ENCODE measurements around the gene TBX19. TPM values are rescaled to one million over a fixed set of nuclear protein-coding genes. Genes with fewer than 3 reads are reported as not detected.

TBX19 gene
- total and polyA plus RNA-seq, 2 of the 8 experiments (the other 6 are each of a cell fraction or from before 2014, with no cell fraction given): 1.0 to 1.8 TPM

DNA sequence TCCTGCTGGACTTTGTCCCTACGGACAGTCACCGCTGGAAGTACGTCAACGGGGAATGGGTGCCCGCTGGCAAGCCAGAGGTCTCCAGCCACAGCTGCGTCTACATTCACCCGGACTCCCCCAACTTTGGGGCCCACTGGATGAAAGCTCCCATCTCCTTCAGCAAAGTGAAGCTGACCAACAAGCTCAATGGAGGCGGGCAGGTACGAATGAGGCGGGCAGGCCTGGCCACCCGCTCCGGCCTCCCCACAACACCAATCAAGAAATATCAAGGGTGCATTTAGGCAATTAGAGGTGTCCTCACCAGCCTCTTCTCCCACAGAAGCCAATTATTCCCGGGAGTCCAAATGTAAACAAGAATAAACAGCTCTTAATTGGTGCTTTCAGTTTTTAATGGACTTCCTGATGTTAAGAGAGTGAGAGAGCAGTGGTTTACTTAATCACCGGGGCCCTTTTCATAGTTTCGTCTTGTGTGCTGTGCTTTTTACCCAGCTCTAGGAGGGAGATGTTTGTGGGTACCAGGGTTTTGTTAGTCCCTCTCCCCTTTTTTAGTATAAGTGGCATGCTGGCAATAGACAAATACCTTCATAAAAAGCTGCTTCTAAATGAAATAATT is 10.7 kb downstream of the TBX19 start (continued):
- TF ChIP-seq, protein P1, sequence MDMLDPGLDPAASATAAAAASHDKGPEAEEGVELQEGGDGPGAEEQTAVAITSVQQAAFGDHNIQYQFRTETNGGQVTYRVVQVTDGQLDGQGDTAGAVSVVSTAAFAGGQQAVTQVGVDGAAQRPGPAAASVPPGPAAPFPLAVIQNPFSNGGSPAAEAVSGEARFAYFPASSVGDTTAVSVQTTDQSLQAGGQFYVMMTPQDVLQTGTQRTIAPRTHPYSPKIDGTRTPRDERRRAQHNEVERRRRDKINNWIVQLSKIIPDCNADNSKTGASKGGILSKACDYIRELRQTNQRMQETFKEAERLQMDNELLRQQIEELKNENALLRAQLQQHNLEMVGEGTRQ (IDR thresholded peaks at IDR 0.05; ENCODE audit: low read length): no peak
- TF ChIP-seq ASH2L (IDR thresholded peaks at IDR 0.05; ENCODE audit: low read length): no peak
- TF ChIP-seq POLR2AphosphoS5 (IDR thresholded peaks at IDR 0.05; ENCODE audit: low read depth, low read length): no peak
- no peak for TF ChIP-seq SP1 (IDR thresholded peaks at IDR 0.05; ENCODE audit: low read depth, low read length)

Data from H1 (cell line).